ENCODE data around the gene CFAP97. TPM values are rescaled to one million over a fixed set of nuclear protein-coding genes. Genes with fewer than 3 reads are reported as not detected.

CFAP97 gene
- total RNA-seq, 1 donor from 2014 or later: 78.6 TPM

GRCh38 chr4:185224597-185224996 lies 20.8 kb upstream of the CFAP97 start:
- H3K4me1 Mint-ChIP-seq: no peaks in the 10 kb centered on the region
- Histone ChIP-seq H4K20me1 (ENCODE audit: low read depth) (peaks cover 48% of the 10 kb centered on the region), H3K9me3 (ENCODE audit: low read depth) (no peaks in the 10 kb centered on the region), H3K4me2 (no peak overlapping the region), H3K27me3 (no peaks in the 10 kb centered on the region), H3K36me3 (no peaks in the 10 kb centered on the region), H3K79me2 (ENCODE audit: low read depth) (peaks cover 79% of the 10 kb centered on the region), H3F3A (ENCODE audit: low read depth) (peaks cover 4% of the 10 kb centered on the region), H3K4me1 (no peaks in the 10 kb centered on the region), H2AFZ (replicated peaks) (no peak overlapping the region), H3K27ac (no peak overlapping the region), H3K4me3 (no peak overlapping the region), H3K9ac (no peak overlapping the region)
- no peak for TF ChIP-seq EZH2 (IDR thresholded peaks at IDR 0.05)
- TF ChIP-seq CTCF (IDR thresholded peaks at IDR 0.05): no peak
- no peak for TF ChIP-seq EZH2phosphoT487 (IDR thresholded peaks at IDR 0.05)
- peaks cover 12% of the 10 kb centered on the region for H3K36me3 Mint-ChIP-seq
- peaks cover 7% of the 10 kb centered on the region for H3K9me3 Mint-ChIP-seq
- no peak overlapping the region for H3K27ac Mint-ChIP-seq
- no peak overlapping the region for H3K4me3 Mint-ChIP-seq
- no peak for DNase-seq (ENCODE audit: low spot score)
- peaks cover 5% of the 10 kb centered on the region for H3K27me3 Mint-ChIP-seq (ENCODE audit: insufficient read depth, low read depth)

- no peak overlapping the region for H3K9ac ChIP-seq
- TF ChIP-seq EZH2phosphoT487 (IDR thresholded peaks at IDR 0.05): no peak
- TF ChIP-seq CTCF (IDR thresholded peaks at IDR 0.05): no peak
- no peak for TF ChIP-seq EZH2 (IDR thresholded peaks at IDR 0.05)
- no peak overlapping the region for H2AFZ ChIP-seq (replicated peaks)
- H3K9me3 ChIP-seq (ENCODE audit: low read depth): no peaks in the 10 kb centered on the region
- H3K27me3 Mint-ChIP-seq (ENCODE audit: insufficient read depth, low read depth): peaks cover 6% of the 10 kb centered on the region
- H3K4me1 Mint-ChIP-seq: no peaks in the 10 kb centered on the region
- H3K27ac ChIP-seq: no peak overlapping the region
- no peaks in the 10 kb centered on the region for H3K4me1 ChIP-seq
- H3K79me2 ChIP-seq (ENCODE audit: low read depth): peaks cover 63% of the 10 kb centered on the region
- H3K4me3 ChIP-seq: no peak overlapping the region
- H3K4me3 Mint-ChIP-seq: no peak overlapping the region
- H3K36me3 Mint-ChIP-seq: peaks cover 13% of the 10 kb centered on the region
- no peak for DNase-seq (ENCODE audit: low spot score)
- H4K20me1 ChIP-seq (ENCODE audit: low read depth): peaks cover 30% of the 10 kb centered on the region
- H3K27me3 ChIP-seq: no peaks in the 10 kb centered on the region
- no peaks in the 10 kb centered on the region for H3F3A ChIP-seq (ENCODE audit: low read depth)
- no peak overlapping the region for H3K4me2 ChIP-seq
- H3K36me3 ChIP-seq: no peaks in the 10 kb centered on the region
- H3K27ac Mint-ChIP-seq: no peak overlapping the region
- peaks cover 7% of the 10 kb centered on the region for H3K9me3 Mint-ChIP-seq
These were observed 18.8 kb upstream of the CFAP97 start for GRCh38 chr4:185222598-185222997.

GRCh38 chr4:185221912-185222311 lies 18.1 kb upstream of the CFAP97 start:
- H3K27me3 ChIP-seq: no peaks in the 10 kb centered on the region
- no peak overlapping the region for H3K9ac ChIP-seq
- H3K79me2 ChIP-seq (ENCODE audit: low read depth): peaks cover 56% of the 10 kb centered on the region
- Mint-ChIP-seq H3K36me3 (peaks cover 13% of the 10 kb centered on the region), H3K4me3 (no peak overlapping the region), H3K4me1 (peaks cover 2% of the 10 kb centered on the region), H3K27me3 (ENCODE audit: insufficient read depth, low read depth) (peaks cover 6% of the 10 kb centered on the region), H3K9me3 (peaks cover 7% of the 10 kb centered on the region), H3K27ac (no peak overlapping the region)
- H3K4me3 ChIP-seq: no peak overlapping the region
- no peak overlapping the region for H2AFZ ChIP-seq (replicated peaks)
- H3K27ac ChIP-seq: no peak overlapping the region
- TF ChIP-seq EZH2phosphoT487 (IDR thresholded peaks at IDR 0.05) (no peak), CTCF (IDR thresholded peaks at IDR 0.05) (no peak)
- H3K36me3 ChIP-seq: no peaks in the 10 kb centered on the region
- H3F3A ChIP-seq (ENCODE audit: low read depth): no peaks in the 10 kb centered on the region
- no peak overlapping the region for H3K4me2 ChIP-seq
- no peaks in the 10 kb centered on the region for H3K9me3 ChIP-seq (ENCODE audit: low read depth)
- no peaks in the 10 kb centered on the region for H3K4me1 ChIP-seq
- no peak for DNase-seq (ENCODE audit: low spot score)
- H4K20me1 ChIP-seq (ENCODE audit: low read depth): peaks cover 23% of the 10 kb centered on the region

Data from neural progenitor cell (in vitro differentiated cells).